IPS-15b (cell line): ENCODE results near the gene TAB2.

Experiments used
- H3K27me3 ChIP-seq: one replicate; pipeline ENCODE4 v1.6.1; 2013; ENCODE audit warnings: low read length; ENCODE audit not compliant: control insufficient read depth, insufficient read depth
- H3K36me3 ChIP-seq: one replicate; pipeline ENCODE4 v1.6.1; 2013; ENCODE audit warnings: low read length; ENCODE audit not compliant: control insufficient read depth, insufficient read depth
- H3K4me1 ChIP-seq: one replicate; pipeline ENCODE4 v1.6.1; 2013; ENCODE audit warnings: mild to moderate bottlenecking, low read length; ENCODE audit not compliant: control insufficient read depth, insufficient read depth
- H3K4me3 ChIP-seq: one replicate; pipeline ENCODE4 v1.5.1; 2013; ENCODE audit warnings: low read depth, low read length
- H3K9ac ChIP-seq: one replicate; pipeline ENCODE4 v1.6.1; 2013; ENCODE audit warnings: low read depth, mild to moderate bottlenecking, low read length
- H3K9me3 ChIP-seq: one replicate; pipeline ENCODE4 v1.6.1; 2013; ENCODE audit warnings: mild to moderate bottlenecking, low read length; ENCODE audit not compliant: control insufficient read depth, insufficient read depth

TAB2 gene, protein sequence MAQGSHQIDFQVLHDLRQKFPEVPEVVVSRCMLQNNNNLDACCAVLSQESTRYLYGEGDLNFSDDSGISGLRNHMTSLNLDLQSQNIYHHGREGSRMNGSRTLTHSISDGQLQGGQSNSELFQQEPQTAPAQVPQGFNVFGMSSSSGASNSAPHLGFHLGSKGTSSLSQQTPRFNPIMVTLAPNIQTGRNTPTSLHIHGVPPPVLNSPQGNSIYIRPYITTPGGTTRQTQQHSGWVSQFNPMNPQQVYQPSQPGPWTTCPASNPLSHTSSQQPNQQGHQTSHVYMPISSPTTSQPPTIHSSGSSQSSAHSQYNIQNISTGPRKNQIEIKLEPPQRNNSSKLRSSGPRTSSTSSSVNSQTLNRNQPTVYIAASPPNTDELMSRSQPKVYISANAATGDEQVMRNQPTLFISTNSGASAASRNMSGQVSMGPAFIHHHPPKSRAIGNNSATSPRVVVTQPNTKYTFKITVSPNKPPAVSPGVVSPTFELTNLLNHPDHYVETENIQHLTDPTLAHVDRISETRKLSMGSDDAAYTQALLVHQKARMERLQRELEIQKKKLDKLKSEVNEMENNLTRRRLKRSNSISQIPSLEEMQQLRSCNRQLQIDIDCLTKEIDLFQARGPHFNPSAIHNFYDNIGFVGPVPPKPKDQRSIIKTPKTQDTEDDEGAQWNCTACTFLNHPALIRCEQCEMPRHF

DNA sequence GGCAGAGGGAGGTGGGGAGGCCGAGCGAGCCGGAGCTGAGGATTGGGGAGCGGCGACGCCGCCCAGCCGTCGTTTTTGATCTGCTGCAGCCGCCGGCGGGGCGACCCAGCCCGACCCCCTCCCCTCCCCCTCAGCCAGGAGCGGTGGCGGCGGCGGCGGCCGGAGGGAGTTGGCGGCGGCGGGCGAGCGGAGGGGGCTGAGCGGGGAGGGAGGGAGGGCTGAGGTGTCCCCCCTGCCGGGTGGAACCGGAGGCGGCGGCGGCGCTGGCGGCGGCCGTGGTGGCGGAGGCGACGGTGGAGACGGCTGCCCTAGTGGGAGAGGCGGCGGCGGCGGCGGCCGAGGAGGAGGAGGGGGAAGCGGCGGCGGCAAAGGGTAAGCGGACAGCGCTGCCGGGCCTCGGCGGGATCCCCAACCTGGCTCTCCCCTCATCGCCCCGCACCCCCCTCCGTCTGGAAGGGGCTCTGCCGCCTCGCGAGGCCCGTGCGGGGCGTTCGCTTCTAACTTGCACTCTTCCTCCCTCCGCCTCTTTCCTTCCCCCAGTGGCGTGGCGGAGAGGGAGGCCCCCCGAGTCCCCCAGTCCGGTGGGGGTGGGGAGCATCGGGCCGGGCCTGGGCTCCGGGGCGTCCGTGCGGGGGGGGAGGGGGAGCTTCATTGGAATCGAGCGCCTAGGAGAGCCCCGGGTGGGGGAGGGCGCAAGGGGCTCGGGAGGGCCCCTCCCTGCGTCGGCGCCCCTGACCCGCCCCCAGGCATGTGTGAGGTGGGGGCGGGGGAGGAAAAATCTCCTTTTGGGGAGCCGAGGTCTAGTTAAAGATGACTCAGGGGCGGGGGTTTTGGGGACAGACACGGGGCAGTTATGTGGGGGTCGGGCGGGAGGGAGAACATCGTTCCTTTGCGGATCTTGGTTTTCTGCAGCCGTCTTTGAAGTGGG lies at the start of gene TAB2:
TSS of gene TAB2 (plus strand) at position 69 of the 928 bp plus-strand sequence. CDS start 52,286 bp downstream, outside the sequence.
- peaks cover 7% of the 10 kb centered on the region for H3K4me1 ChIP-seq
- peak within 1 kb of the TSS; percentile 83 for H3K9ac ChIP-seq
- H3K9me3 ChIP-seq = no peaks in the 10 kb centered on the region
- no peaks in the 10 kb centered on the region for H3K36me3 ChIP-seq
- no peaks in the 10 kb centered on the region for H3K27me3 ChIP-seq
- H3K4me3 ChIP-seq = peak within 1 kb of the TSS; percentile 71

DNA sequence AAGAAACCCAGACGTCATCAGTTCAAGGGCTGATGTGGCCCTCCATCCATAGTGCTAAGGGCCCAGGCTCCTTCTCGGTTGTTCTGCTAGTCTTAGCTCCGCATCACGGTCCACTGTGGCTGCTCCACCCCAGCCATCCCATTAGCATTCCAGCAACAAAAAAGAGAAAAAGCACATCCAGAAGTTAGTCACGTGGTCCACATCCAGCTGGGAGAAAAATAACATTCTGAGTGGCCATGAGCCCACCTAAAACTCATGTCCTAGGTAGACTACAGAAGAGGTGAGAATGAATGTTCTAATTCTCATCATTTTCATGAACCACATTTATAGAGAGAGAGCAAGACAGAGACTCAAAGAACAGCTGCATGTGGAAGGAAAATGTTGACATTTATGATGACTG lies 49.4 kb upstream of the TAB2 start:
- Histone ChIP-seq H3K4me3 (no peak overlapping the region), H3K9me3 (no peaks in the 10 kb centered on the region), H3K4me1 (no peaks in the 10 kb centered on the region), H3K36me3 (no peaks in the 10 kb centered on the region), H3K9ac (no peak overlapping the region), H3K27me3 (no peaks in the 10 kb centered on the region)

DNA sequence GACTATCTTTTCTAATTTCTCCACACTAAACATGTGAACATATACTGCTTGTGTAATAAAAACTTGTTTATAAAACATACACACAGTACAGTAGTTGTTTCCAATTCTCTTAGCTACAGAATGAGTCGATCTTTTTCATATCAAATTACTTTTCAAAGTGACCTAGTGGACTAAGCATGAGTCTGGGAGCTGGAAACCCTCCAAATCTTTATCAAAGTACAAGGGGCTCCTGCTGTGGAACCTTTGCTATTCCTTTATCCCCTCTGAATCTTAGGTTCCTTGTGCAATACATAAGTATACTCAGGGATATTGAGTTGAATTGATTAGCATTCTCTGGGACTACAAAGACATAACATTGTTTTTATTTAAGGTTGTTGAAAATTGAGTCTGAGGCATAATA lies 48.7 kb upstream of the TAB2 start:
- no peaks in the 10 kb centered on the region for H3K4me1 ChIP-seq
- no peak overlapping the region for H3K9ac ChIP-seq
- H3K27me3 ChIP-seq = no peaks in the 10 kb centered on the region
- H3K36me3 ChIP-seq = no peaks in the 10 kb centered on the region
- H3K9me3 ChIP-seq = no peaks in the 10 kb centered on the region
- H3K4me3 ChIP-seq = no peak overlapping the region

DNA sequence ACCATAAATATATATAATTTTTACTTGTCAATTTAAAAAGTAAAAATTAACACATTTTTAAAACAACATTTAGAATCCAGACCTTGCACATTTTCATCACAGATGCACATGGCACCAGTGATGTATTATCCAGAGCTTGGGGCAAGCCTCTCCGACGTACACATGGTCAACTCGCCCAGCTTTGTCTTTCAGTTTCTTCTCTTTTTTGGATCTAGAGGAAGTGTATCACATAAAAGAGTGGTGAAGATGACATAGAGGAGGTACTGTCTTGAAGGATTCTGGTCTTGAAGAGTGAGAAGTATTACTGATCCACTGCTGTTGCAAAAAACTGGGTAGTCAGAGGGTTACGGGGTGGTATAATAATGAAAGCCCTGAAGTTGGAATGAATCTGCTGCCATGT lies 46.9 kb upstream of the TAB2 start:
- no peak overlapping the region for H3K9ac ChIP-seq
- no peak overlapping the region for H3K4me3 ChIP-seq
- no peaks in the 10 kb centered on the region for H3K9me3 ChIP-seq
- no peaks in the 10 kb centered on the region for H3K36me3 ChIP-seq
- H3K4me1 ChIP-seq = no peaks in the 10 kb centered on the region
- H3K27me3 ChIP-seq = no peaks in the 10 kb centered on the region

DNA sequence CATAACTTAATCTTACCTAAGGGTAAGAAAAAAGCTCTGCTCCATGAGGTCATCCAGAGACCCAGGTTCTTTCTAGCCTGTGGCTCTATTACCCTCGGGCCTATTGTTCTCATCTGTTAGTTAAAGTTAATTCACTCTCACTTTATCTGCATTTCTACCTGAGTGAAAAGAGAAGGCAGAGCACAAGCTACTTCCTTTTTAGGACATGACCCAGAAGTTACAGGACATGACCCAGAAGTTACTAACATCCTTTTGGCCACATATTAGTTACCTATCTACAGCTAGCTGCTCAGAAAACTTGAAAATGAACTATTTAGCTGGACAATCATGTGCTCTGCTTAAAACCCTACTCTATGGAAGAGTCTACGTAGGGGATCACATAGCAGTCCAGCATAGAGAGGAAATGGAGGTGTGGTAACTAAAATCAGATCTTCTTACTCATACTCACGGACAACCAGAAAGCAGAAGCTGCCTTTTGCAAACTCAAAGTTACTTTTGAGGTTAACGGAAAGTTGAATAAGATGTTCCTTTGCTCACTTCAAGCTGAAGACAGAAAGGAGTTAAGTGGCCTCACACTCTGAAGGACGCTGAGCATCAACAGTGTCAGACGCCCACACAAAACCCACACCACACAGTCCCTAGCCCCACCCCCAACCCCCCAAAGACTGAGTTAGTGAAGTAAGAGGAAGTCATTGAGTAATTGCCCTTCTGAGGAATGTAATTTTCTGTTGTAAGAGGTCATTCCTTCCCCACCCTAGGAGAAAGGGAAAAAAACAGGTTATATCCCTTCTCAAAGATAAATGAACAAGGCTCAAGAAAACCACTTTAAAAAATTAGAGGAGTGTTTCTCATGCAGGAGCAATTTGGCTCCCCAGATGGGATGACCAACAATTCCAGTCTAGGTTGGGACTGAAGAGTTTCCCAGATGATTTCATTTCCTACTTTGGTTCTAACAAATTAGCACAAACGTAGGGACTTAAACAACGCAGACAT lies 45.9 kb upstream of the TAB2 start:
- no peaks in the 10 kb centered on the region for H3K4me1 ChIP-seq
- no peaks in the 10 kb centered on the region for H3K36me3 ChIP-seq
- no peak overlapping the region for H3K4me3 ChIP-seq
- H3K9me3 ChIP-seq = no peaks in the 10 kb centered on the region
- H3K27me3 ChIP-seq = no peaks in the 10 kb centered on the region
- H3K9ac ChIP-seq = no peak overlapping the region

DNA sequence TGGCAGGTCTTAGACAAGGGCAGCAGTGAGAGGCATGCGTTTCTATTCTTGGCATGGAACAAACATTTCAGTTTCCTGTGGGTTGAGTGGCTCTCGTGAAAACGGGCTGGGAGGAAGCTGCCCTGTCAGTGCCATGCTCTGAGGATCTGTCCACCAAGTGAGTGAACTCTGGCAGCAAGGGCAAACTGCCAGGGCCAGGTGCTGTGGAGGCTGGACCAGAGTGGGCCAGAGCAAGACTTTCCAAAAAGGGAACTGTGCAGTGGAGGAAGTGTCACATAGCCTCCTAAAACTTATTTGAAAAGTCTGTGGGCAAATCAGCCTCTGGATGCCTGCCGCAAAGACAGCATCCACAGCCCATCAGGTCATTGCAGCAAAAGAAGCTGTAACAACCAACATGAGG lies 44.2 kb upstream of the TAB2 start:
- Histone ChIP-seq H3K4me3 (no peak overlapping the region), H3K27me3 (no peaks in the 10 kb centered on the region), H3K4me1 (no peaks in the 10 kb centered on the region), H3K9me3 (no peaks in the 10 kb centered on the region), H3K9ac (no peak overlapping the region), H3K36me3 (no peaks in the 10 kb centered on the region)

DNA sequence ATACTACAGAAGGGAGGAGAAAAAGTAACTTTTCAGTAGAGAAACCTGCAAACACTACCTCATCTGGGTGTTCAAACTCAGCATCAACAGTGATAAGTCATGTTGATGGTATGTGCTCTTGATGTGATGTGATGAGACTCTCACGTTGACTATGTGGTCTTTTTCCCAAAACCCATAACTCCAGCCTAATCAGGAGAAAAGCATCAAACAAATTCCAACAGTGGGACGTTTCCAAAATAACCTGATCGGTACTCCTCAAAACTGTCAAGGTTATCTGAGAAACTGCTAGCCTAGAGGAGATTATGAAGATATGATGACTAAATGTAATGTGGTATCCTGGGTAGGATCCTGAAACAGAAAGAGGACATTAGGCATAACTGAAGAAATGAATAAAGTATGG lies 41.9 kb upstream of the TAB2 start:
- no peak overlapping the region for H3K4me3 ChIP-seq
- H3K9me3 ChIP-seq = no peaks in the 10 kb centered on the region
- no peaks in the 10 kb centered on the region for H3K27me3 ChIP-seq
- H3K4me1 ChIP-seq = no peaks in the 10 kb centered on the region
- H3K36me3 ChIP-seq = no peaks in the 10 kb centered on the region
- H3K9ac ChIP-seq = no peak overlapping the region

DNA sequence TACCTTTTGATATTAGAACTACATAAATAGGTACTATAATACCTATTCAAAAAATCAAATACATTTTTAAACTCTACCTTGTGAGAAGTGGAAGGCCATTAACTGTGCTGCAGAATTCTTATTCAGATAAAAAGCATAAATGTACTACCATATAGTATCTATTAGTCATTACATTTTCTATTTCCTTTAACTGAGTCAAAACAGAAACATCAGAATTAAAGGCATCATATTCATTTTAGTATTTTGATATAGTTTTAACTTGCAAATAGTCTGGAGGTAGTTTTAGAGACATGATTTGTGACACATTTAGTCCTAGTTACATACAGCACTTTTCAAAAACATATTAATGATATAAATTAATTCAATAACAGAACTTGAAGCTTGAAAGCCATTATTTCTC lies 39.9 kb upstream of the TAB2 start:
- Histone ChIP-seq H3K4me1 (no peaks in the 10 kb centered on the region), H3K9ac (no peak overlapping the region), H3K9me3 (no peaks in the 10 kb centered on the region), H3K4me3 (no peak overlapping the region), H3K36me3 (no peaks in the 10 kb centered on the region), H3K27me3 (no peaks in the 10 kb centered on the region)

DNA sequence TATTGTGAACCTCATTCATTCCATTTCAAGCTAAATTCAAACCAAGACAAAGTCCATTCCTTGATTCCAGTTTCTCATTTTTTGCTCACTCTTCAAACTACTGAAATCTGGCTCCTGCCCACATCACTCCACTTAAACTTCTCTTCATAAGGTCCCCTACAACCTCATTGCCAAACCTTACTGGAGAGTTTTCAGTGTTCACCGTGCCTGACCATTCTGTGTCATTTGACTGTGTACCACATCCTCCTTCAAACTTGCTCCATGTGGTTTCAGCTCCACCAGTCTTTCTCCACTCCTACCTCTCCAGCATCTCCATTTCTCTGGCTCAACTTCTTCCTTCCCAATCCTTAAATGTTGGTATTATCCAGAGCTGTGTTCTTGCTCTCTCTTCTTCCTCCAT lies 38.5 kb upstream of the TAB2 start:
- Histone ChIP-seq H3K4me1 (no peaks in the 10 kb centered on the region), H3K27me3 (no peaks in the 10 kb centered on the region), H3K4me3 (no peak overlapping the region), H3K9ac (no peak overlapping the region), H3K9me3 (no peaks in the 10 kb centered on the region), H3K36me3 (no peaks in the 10 kb centered on the region)

DNA sequence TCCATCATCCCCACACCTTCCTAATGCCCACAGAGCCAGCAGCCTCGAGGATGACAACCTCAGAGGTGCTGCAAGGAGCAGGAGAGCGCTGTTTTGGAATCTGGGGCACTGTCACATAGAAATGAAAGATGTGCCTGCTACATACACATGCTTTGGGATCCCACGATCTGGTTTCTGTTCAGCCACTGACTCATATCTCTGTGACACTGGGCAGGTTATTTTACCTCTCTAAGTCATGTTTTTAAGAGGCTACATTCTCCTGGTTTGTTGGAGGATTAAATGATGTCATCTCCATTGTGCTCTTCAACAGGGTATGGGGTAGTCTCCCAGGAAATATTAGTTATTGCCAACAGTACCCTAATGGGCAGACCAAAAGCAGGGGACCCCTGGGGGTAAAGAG lies 32.6 kb upstream of the TAB2 start:
- H3K9me3 ChIP-seq = no peaks in the 10 kb centered on the region
- H3K36me3 ChIP-seq = no peaks in the 10 kb centered on the region
- H3K4me1 ChIP-seq = no peaks in the 10 kb centered on the region

DNA sequence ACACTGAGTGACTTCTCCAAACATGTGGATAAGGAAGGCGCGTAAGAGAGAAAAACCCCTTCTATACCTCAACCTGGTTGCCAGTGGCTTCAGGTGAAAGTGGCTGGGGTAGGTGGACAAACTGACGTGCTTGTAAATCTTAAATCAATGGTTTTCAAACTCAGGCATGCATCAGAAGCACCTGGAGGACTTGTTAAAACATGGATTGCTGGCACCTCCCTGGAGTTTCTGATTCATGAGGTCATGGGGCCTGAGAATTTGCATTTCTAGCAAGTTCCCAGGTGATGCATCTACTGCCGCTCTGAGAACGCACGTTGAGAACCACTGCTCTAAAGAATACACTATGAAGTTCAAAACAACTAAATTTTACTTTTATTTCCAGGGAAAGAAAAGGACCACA lies 31.9 kb upstream of the TAB2 start:
- Histone ChIP-seq H3K27me3 (no peaks in the 10 kb centered on the region), H3K9me3 (no peaks in the 10 kb centered on the region), H3K4me1 (no peaks in the 10 kb centered on the region), H3K36me3 (no peaks in the 10 kb centered on the region), H3K4me3 (no peak overlapping the region), H3K9ac (no peak overlapping the region)

More for the DNA sequence above, 32.6 kb upstream of the TAB2 start:
- Histone ChIP-seq H3K4me3 (no peak overlapping the region), H3K27me3 (no peaks in the 10 kb centered on the region), H3K9ac (no peak overlapping the region)
